K562 (cell line): Measurements from ENCODE around the gene FARSA. TPM values are rescaled to one million over a fixed set of nuclear protein-coding genes. Genes with fewer than 3 reads are reported as not detected.
A peak's percentile ranks its signal among the peaks of the same experiment; 100 is the strongest.

Experiments used
- BRD9 ChIP-seq: fragments of 450-650 bp; IDR thresholded peaks from 2 replicates; pipeline ENCODE4 v1.6.1; 2018; ENCODE audit warnings: low read depth; ENCODE audit not compliant: partially characterized antibody
- CBFA2T3 ChIP-seq: fragments of 450-650 bp; IDR thresholded peaks from 2 replicates; pipeline ENCODE4 v1.6.1; 2017
- CHAMP1 ChIP-seq: fragments of 450-650 bp; IDR thresholded peaks from 2 replicates; pipeline ENCODE4 v1.6.1; 2016; ENCODE audit warnings: mild to moderate bottlenecking
- CUX1 ChIP-seq: fragments of 200-800 bp; sonication (Bioruptor generic); IDR thresholded peaks from 2 replicates; pipeline ENCODE4 v1.6.1; 2016; ENCODE audit warnings: missing genetic modification characterization, missing compliant biosample characterization
- DNMT1 ChIP-seq: fragments of 450-650 bp; IDR thresholded peaks from 2 replicates; pipeline ENCODE4 v1.6.1; 2016; ENCODE audit warnings: antibody characterized with exemption, mild to moderate bottlenecking
- ETV6 ChIP-seq, 3 experiments: fragments of 150-350 bp in 1 of 3; sonication (generic) in 1 of 3; formaldehyde crosslinking in 1 of 3; IDR thresholded peaks; 2 replicates each; pipeline versions ENCODE4 v1.6.1 to v1.8.0; 2014 to 2022; ENCODE audit warnings: borderline replicate concordance in 2 of 3, low read depth in 2 of 3, antibody characterized with exemption in 1 of 3, low read length in 1 of 3, mild to moderate bottlenecking in 1 of 3, missing genetic modification reagents in 1 of 3
- NFE2 ChIP-seq: IDR thresholded peaks from 2 replicates; pipeline ENCODE4 v1.6.1; 2014; ENCODE audit warnings: antibody characterized with exemption, low read depth
- RBM17 ChIP-seq: fragments of 200-400 bp; formaldehyde crosslinking; IDR thresholded peaks from 2 replicates; pipeline ENCODE4 v1.6.1; 2017; ENCODE audit warnings: low read depth, mild to moderate bottlenecking, low read length, borderline replicate concordance
- YBX1 ChIP-seq: fragments of 450-650 bp; IDR thresholded peaks from 2 replicates; pipeline ENCODE4 v1.7.1; 2016; ENCODE audit warnings: mild to moderate bottlenecking
- ZNF318 ChIP-seq, 2 experiments: fragments of 450-650 bp; IDR thresholded peaks; 2 replicates each; pipeline ENCODE4 v1.6.1; 2016; ENCODE audit warnings: mild to moderate bottlenecking in 2 of 2, borderline replicate concordance in 1 of 2, low read depth in 1 of 2, moderate library complexity in 1 of 2
- polyA plus RNA-seq, 8 experiments: library from polyadenylated mRNA; depleted of rRNA in 4 of 8; stranded (reverse) in 5 of 8; unstranded in 3 of 8; fragments of >200 nt; fragmentation: Nextera tagmentation in 2 of 8; fragmentation: Illumina TruSeq in 1 of 8; extraction: Ambion mirVana in 2 of 8; extraction: Trizol in 1 of 8; gene quantifications; 2 replicates each; pipeline versions ENCODE4 v1.2.1 to v1.2.3, GENCODE V29; 2011 to 2014; ENCODE audit warnings: inconsistent platforms in 1 of 8, missing spikeins in 1 of 8
- total RNA-seq, 7 experiments: library from RNA; depleted of rRNA in 6 of 7; stranded (reverse); fragments of >200 nt in 6 of 7; fragmentation: Illumina TruSeq in 2 of 7; extraction: Trizol in 2 of 7; gene quantifications; 2 replicates each; pipeline versions ENCODE4 v1.2.1 to v1.2.3, GENCODE V29; 2011 to 2021; ENCODE audit warnings: low replicate concordance in 1 of 7

FARSA gene
- total and polyA plus RNA-seq, 9 of the 15 experiments (the other 6 are each of a cell fraction or from before 2014, with no cell fraction given): 25.2 to 237 (median 89.6) TPM

- no peak for TF ChIP-seq ETV6 (IDR thresholded peaks at IDR 0.05; ENCODE audit: borderline replicate concordance in 1 of 2, low read depth in 2 of 2, low read length in 1 of 2)
- TF ChIP-seq ETV6 (CRISPR knock-in tag; IDR thresholded peaks at IDR 0.05; ENCODE audit: borderline replicate concordance): no peak
- no peak for TF ChIP-seq YBX1
- TF ChIP-seq BRD9: peak; percentile 94
- TF ChIP-seq NFE2: no peak
- TF ChIP-seq CBFA2T3: 0 out of 2 replicates have a peak, but pooled peaks have one; percentile 20
- TF ChIP-seq DNMT1: no peak
- TF ChIP-seq CHAMP1: no peak
- TF ChIP-seq RBM17: no peak
- TF ChIP-seq ZNF318 (IDR thresholded peaks at IDR 0.05; ENCODE audit: borderline replicate concordance in 1 of 2, low read depth in 1 of 2): peak in 1 of 2 experiments; percentile 35; a peak in 1 of 4 replicates
- TF ChIP-seq CUX1 (CRISPR knock-in tag): no peak
These were observed 4.6 kb upstream of the FARSA start, which contains the start of gene CALR (continued) for GRCh38 chr19:12937927-12938778.
